K562 (cell line): ENCODE data around the gene ZNF609. TPM values are rescaled to one million over a fixed set of nuclear protein-coding genes. Genes with fewer than 3 reads are reported as not detected.

ENCODE experiments used
- ATAC-seq: fragments of 200-7000 bp; cut with Tn5 transposase; 3 replicates; pipeline ENCODE4 v1.9.1; 2020; ENCODE audit warnings: moderate library complexity
- BruUV-seq: library from RNA; stranded (reverse); fragments of 400-500 nt; replicated peaks from 2 replicates; lab custom pipeline; 2021; lab: Mats Ljungman, UMichigan
- CTCF ChIA-PET: fragments of 300-600 bp; formaldehyde crosslinking; extraction: SDS; loops from one replicate; lab custom pipeline; 2021; ENCODE audit warnings: low intra/inter-chr PET ratio; lab: Yijun Ruan, JAX
- POLR2A ChIA-PET: fragments of 300-600, 350-650 bp; sonication (Branson Sonifier 250); formaldehyde crosslinking; extraction: SDS; loops from one replicate; lab custom pipeline; 2021; ENCODE audit warnings: antibody characterized with exemption, inconsistent platforms; lab: Yijun Ruan, JAX
- DNase-seq, 4 experiments: peaks; one replicate each; pipeline versions ENCODE4 v3.0.0 to v3.0.0-alpha.2; 2011 to 2018; ENCODE audit warnings: low spot score in 3 of 4, mixed read lengths in 3 of 4; ENCODE audit errors: extremely low read depth in 1 of 4
- FAIRE-seq: peaks from 2 replicates; lab custom pipeline; 2011; peaks lifted over from hg19 to GRCh38; lab: Jason Lieb, UNC
- H2AFZ ChIP-seq: 2 replicates; pipeline ENCODE4 v1.6.0; 2011; ENCODE audit warnings: low read depth, low read length, control low read depth, inconsistent platforms
- H3K27ac ChIP-seq: fragments of 200-600 bp; 3 replicates; pipeline ENCODE4 v1.8.0; 2011; ENCODE audit warnings: low read depth, mild to moderate bottlenecking, control low read depth, inconsistent platforms, low read length, moderate library complexity, mixed read lengths; ENCODE audit errors: extremely low read depth
- H3K27me3 ChIP-seq, 2 experiments: fragments of 300-600 bp in 1 of 2; 2 replicates in 1 of 2; 3 replicates in 1 of 2; pipeline versions ENCODE4 v1.6.0 to v1.8.0; 2011; ENCODE audit warnings: inconsistent platforms in 2 of 2, low read length in 2 of 2, mild to moderate bottlenecking in 1 of 2, mixed read lengths in 1 of 2, moderate library complexity in 1 of 2; ENCODE audit not compliant: control insufficient read depth in 2 of 2, insufficient read depth in 2 of 2
- H3K36me3 ChIP-seq: fragments of 300-600 bp; 3 replicates; pipeline ENCODE4 v1.8.0; 2011; ENCODE audit warnings: mild to moderate bottlenecking, low read length, inconsistent platforms; ENCODE audit not compliant: control insufficient read depth, insufficient read depth
- H3K4me1 ChIP-seq, 2 experiments: fragments of 200-600 bp in 1 of 2; replicated peaks in 1 of 2; 2 replicates in 1 of 2; 3 replicates in 1 of 2; pipeline versions ENCODE4 v1.5.1 to v1.8.0; 2011; ENCODE audit warnings: inconsistent platforms in 2 of 2, low read length in 2 of 2, mild to moderate bottlenecking in 1 of 2, mixed read lengths in 1 of 2, moderate library complexity in 1 of 2; ENCODE audit not compliant: control insufficient read depth in 2 of 2, insufficient read depth in 2 of 2
- H3K4me2 ChIP-seq: 2 replicates; pipeline ENCODE4 v1.6.1; 2011; ENCODE audit warnings: low read length, control low read depth, inconsistent platforms, mixed read lengths; ENCODE audit not compliant: insufficient read depth
- H3K4me3 ChIP-seq: fragments of 200-600 bp; sonication (generic), shearing (Covaris generic); 2 replicates; pipeline ENCODE4 v1.5.1; 2016; ENCODE audit warnings: control low read depth, inconsistent platforms
- H3K79me2 ChIP-seq: fragments of 200-600 bp; 3 replicates; pipeline ENCODE4 v1.8.0; 2011; ENCODE audit warnings: low read length, inconsistent platforms; ENCODE audit not compliant: control insufficient read depth, insufficient read depth
- H3K9ac ChIP-seq, 2 experiments: 2 replicates each; pipeline versions ENCODE4 v1.6.0 to v1.6.1; 2011; ENCODE audit warnings: low read depth in 2 of 2, low read length in 2 of 2, control low read depth in 1 of 2, inconsistent platforms in 1 of 2, mild to moderate bottlenecking in 1 of 2, mixed read lengths in 1 of 2; ENCODE audit not compliant: insufficient read depth in 1 of 2
- H3K9me1 ChIP-seq: one replicate; pipeline ENCODE4 v1.6.0; 2011; ENCODE audit warnings: inconsistent platforms, mild to moderate bottlenecking, low read length, moderate library complexity; ENCODE audit not compliant: control insufficient read depth, insufficient read depth
- H3K9me3 ChIP-seq: replicated peaks from 2 replicates; pipeline ENCODE4 v1.5.1; 2011; ENCODE audit warnings: low read depth, low read length, inconsistent platforms; ENCODE audit not compliant: control insufficient read depth, insufficient read depth
- H4K20me1 ChIP-seq: replicated peaks from 2 replicates; pipeline ENCODE4 v1.6.1; 2011; ENCODE audit warnings: low read length, inconsistent platforms, mixed read lengths; ENCODE audit not compliant: control insufficient read depth, insufficient read depth
- ARID3B ChIP-seq: fragments of 250-450 bp; sonication (Bioruptor Pico); IDR thresholded peaks from 2 replicates; pipeline ENCODE4 v1.4.0; 2020; ENCODE audit warnings: borderline replicate concordance
- HDAC1 ChIP-seq, 2 experiments: fragments of 450-650 bp; IDR thresholded peaks; 2 replicates each; pipeline ENCODE4 v1.6.1; 2016 to 2017; ENCODE audit warnings: inconsistent platforms in 1 of 2, mild to moderate bottlenecking in 1 of 2, moderate library complexity in 1 of 2
- HES1 ChIP-seq: fragments of 450-650 bp; IDR thresholded peaks from 2 replicates; pipeline ENCODE4 v1.6.1; 2016; ENCODE audit warnings: low read depth, mild to moderate bottlenecking, moderate library complexity
- JUND ChIP-seq, 2 experiments: IDR thresholded peaks; 2 replicates in 1 of 2; 3 replicates in 1 of 2; pipeline ENCODE4 v1.6.1; 2011; ENCODE audit warnings: borderline replicate concordance in 2 of 2, low read depth in 2 of 2, low read length in 2 of 2, improper control_type of control experiment in 1 of 2, missing biosample characterization in 1 of 2, missing genetic modification characterization in 1 of 2, missing genetic modification reagents in 1 of 2
- MAFF ChIP-seq: IDR thresholded peaks from 2 replicates; pipeline ENCODE4 v1.6.1; 2012; ENCODE audit warnings: low read length, improper control_type of control experiment
- NFIX ChIP-seq: fragments of 250-450 bp; sonication (Bioruptor Pico); IDR thresholded peaks from 2 replicates; pipeline ENCODE4 v1.4.0; 2020; ENCODE audit warnings: low read depth, mild to moderate bottlenecking, moderate library complexity
- NR2F6 ChIP-seq: fragments of 450-650 bp; formaldehyde crosslinking; IDR thresholded peaks from 2 replicates; pipeline ENCODE4 v1.4.0; 2020; ENCODE audit warnings: mild to moderate bottlenecking
- NUFIP1 ChIP-seq: fragments of 450-650 bp; IDR thresholded peaks from 2 replicates; pipeline ENCODE4 v1.6.1; 2018; ENCODE audit not compliant: partially characterized antibody
- WHSC1 ChIP-seq: IDR thresholded peaks from one replicate; pipeline ENCODE4 v1.6.1; 2012; ENCODE audit warnings: low read length, control low read depth, inconsistent platforms
- WGBS: fragments of 100-300 bp; shearing (Covaris generic); methylation state at CpG from one replicate; pipeline ENCODE4 v1.1.6; 2016; ENCODE audit warnings: low coverage, mixed read lengths; ENCODE audit not compliant: insufficient coverage; ENCODE audit errors: missing lambda C conversion rate; 5-methylcytosine and 5-hydroxymethylcytosine counted together
- in situ Hi-C: fragments of 300-500 bp; cut with MboI; formaldehyde crosslinking; loops from 4 replicates; pipeline ENCODE4 v1.15.0; 2018; ENCODE audit warnings: inconsistent platforms, mixed read lengths
- intact Hi-C: fragments of 100-400 bp; cut with micrococcal nuclease; formaldehyde crosslinking; loops from 2 replicates; pipeline ENCODE4 v1.14.2; 2022
- polyA plus RNA-seq, 8 experiments: library from polyadenylated mRNA; depleted of rRNA in 4 of 8; stranded (reverse) in 5 of 8; unstranded in 3 of 8; fragments of >200 nt; fragmentation: Nextera tagmentation in 2 of 8; fragmentation: Illumina TruSeq in 1 of 8; extraction: Ambion mirVana in 2 of 8; extraction: Trizol in 1 of 8; gene quantifications; 2 replicates each; pipeline versions ENCODE4 v1.2.1 to v1.2.3, GENCODE V29; 2011 to 2014; ENCODE audit warnings: inconsistent platforms in 1 of 8, missing spikeins in 1 of 8
- total RNA-seq, 7 experiments: library from RNA; depleted of rRNA in 6 of 7; stranded (reverse); fragments of >200 nt in 6 of 7; fragmentation: Illumina TruSeq in 2 of 7; extraction: Trizol in 2 of 7; gene quantifications; 2 replicates each; pipeline versions ENCODE4 v1.2.1 to v1.2.3, GENCODE V29; 2011 to 2021; ENCODE audit warnings: low replicate concordance in 1 of 7

Gene ZNF609
- total and polyA plus RNA-seq, 9 of the 15 experiments (the other 6 are each of a cell fraction or from before 2014, with no cell fraction given): 3.0 to 38.7 (median 17.8) TPM

- TF ChIP-seq MAFF: no peak
These were observed 18.5 kb upstream of the ZNF609 start (continued) for GRCh38 chr15:64441852-64442251.

GRCh38 chr15:64443016-64443415 is 17.4 kb upstream of the ZNF609 start:
- in situ Hi-C loops: no loop called here
- TF ChIP-seq JUND (IDR thresholded peaks at IDR 0.05; ENCODE audit: borderline replicate concordance, low read depth, low read length) (no peak), JUND (tag; IDR thresholded peaks at IDR 0.05; ENCODE audit: borderline replicate concordance, low read depth, low read length) (no peak), ARID3B (no peak), NR2F6 (CRISPR knock-in tag) (no peak), WHSC1 (no peak), NFIX (CRISPR knock-in tag) (no peak), NUFIP1 (no peak), HDAC1 (IDR thresholded peaks at IDR 0.05) (no peak), HES1 (no peak)
- FAIRE-seq (no peak), DNase-seq (no peak), ATAC-seq (no peak)
- no TSS peak for BruUV-seq
- H3K9me1 ChIP-seq: no peaks in the 10 kb centered on the region
- H3K36me3 ChIP-seq: peaks cover 2% of the 10 kb centered on the region; the same call in 1 of the 3 replicates
- no peak overlapping the region for H3K4me3 ChIP-seq
- no peaks in the 10 kb centered on the region for H3K79me2 ChIP-seq
- no peaks in the 10 kb centered on the region for H3K27me3 ChIP-seq
- no peak overlapping the region for H2AFZ ChIP-seq
- peaks cover 6 to 24% of the 10 kb centered on the region in 2 experiments; a peak in 4 of 5 replicates for H3K4me1 ChIP-seq
- CTCF ChIA-PET: no interaction called here
- POLR2A ChIA-PET: interaction anchor here (1.0 kb wide), 1 partner anchor 17 kb away, joined by 4 read pairs; the partner anchor contains the start of gene ZNF609
- peaks cover 5% of the 10 kb centered on the region; the same call in 1 of the 2 replicates for H4K20me1 ChIP-seq
- intact Hi-C loops: no loop called here
- H3K9ac ChIP-seq: no peak overlapping the region
- no peaks in the 10 kb centered on the region for H3K9me3 ChIP-seq
- no peak overlapping the region for H3K27ac ChIP-seq
- no peak overlapping the region for H3K4me2 ChIP-seq
- WGBS: 45% methylated on average over 2 of the region's 2 CpGs
